ENCODE data around the gene RGS2.

DNA sequence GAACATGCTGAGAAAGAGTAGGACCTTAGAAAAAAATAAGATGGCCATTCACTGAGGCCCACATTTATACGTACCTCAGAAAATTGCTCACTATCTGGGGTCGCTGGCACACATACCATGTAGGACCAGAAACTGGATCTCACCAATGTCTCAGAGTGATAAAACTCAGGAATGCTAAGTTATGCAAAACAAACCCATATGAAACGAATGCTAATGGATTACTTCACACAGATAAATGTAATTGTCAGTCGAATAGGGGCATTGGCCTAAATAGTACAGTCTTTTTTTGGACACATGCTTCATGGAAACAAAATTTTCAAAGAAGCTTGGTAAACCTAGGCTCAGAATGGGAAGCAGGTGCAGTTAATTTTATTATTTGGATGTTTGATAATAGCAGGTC lies 32.6 kb upstream of the RGS2 start:
- TF ChIP-seq POLR2A (IDR thresholded peaks at IDR 0.05; ENCODE audit: low read length) (no peak), GATA1 (IDR thresholded peaks at IDR 0.05; ENCODE audit: low read depth, low read length) (no peak)

Data from erythroblast (primary cell).